ENCODE data around the gene COPG1. TPM values are rescaled to one million over a fixed set of nuclear protein-coding genes. Genes with fewer than 3 reads are reported as not detected.

The COPG1 gene
- total and polyA plus RNA-seq, 2 of the 13 experiments (the other 11 are each of a cell fraction or from before 2014, with no cell fraction given): 98.6 to 166 TPM

DNA sequence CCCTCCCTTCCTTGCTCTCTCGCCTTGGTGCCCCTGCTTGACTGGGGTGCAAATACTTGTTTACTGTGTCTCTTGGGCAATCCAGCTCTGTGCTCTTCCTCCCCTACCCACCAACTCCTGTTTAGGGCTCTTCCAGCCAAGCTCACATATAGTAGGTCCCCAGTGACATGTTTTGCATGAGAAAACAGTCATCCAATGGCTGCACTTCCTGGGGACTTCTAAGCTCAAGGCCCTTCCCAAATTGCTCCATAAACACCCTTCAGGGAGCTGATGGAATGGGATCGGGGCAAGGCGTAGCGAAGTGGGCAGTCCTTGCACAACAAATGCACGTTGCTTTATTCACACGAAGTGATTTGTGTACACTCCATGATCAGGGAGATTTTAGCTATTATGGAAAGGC is 9.4 kb upstream of the COPG1 start:
- DNase-seq (ENCODE audit: low spot score) (no peak), FAIRE-seq (no peak), ATAC-seq (peak; percentile 56)
- Histone ChIP-seq H3K36me3 (replicated peaks in 1 of 2; ENCODE audit: control insufficient read depth in 1 of 2, insufficient read depth in 2 of 2, low read length in 2 of 2) (no peaks in the 10 kb centered on the region), H3K4me3 (replicated peaks in 1 of 3; ENCODE audit: insufficient read depth in 1 of 3, low read depth in 2 of 3, low read length in 3 of 3) (no peak overlapping the region), H3K9me3 (ENCODE audit: low read length) (no peaks in the 10 kb centered on the region), H3K27ac (ENCODE audit: extremely low read length, insufficient read depth, low read length) (no peak overlapping the region), H2AFZ (ENCODE audit: low read length) (no peak overlapping the region), H3K9ac (ENCODE audit: insufficient read depth, low read depth, low read length) (no peak overlapping the region), H3K27me3 (ENCODE audit: control insufficient read depth in 1 of 2, insufficient read depth in 2 of 2, low read length in 2 of 2) (no peaks in the 10 kb centered on the region), H4K20me1 (ENCODE audit: insufficient read depth, low read length) (no peaks in the 10 kb centered on the region), H3K79me2 (ENCODE audit: insufficient read depth, low read length) (no peaks in the 10 kb centered on the region), H3K4me2 (ENCODE audit: low read depth, low read length) (peak overlapping the region; percentile 44), H3K4me1 (ENCODE audit: insufficient read depth, low read length) (peaks cover 32% of the 10 kb centered on the region)
- no TSS peak for BruUV-seq (replicated peaks)
- CTCF ChIA-PET (ENCODE audit: low intra/inter-chr PET ratio, low total read pairs): no interaction called here
- POLR2A ChIA-PET: interaction anchor here (1.7 to 2.0 kb wide), 3 partner anchors 9 to 186 kb away, joined by 6 to 10 read pairs (median 9); partner anchors contain the start of gene COPG1
- TF ChIP-seq, protein P1, sequence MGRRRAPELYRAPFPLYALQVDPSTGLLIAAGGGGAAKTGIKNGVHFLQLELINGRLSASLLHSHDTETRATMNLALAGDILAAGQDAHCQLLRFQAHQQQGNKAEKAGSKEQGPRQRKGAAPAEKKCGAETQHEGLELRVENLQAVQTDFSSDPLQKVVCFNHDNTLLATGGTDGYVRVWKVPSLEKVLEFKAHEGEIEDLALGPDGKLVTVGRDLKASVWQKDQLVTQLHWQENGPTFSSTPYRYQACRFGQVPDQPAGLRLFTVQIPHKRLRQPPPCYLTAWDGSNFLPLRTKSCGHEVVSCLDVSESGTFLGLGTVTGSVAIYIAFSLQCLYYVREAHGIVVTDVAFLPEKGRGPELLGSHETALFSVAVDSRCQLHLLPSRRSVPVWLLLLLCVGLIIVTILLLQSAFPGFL (CRISPR knock-in tag; IDR thresholded peaks at IDR 0.05): no peak
- TF ChIP-seq POLR2A (IDR thresholded peaks at IDR 0.05; ENCODE audit: insufficient read depth in 1 of 2, low read depth in 2 of 2, low read length in 2 of 2) (no peak), ZNF567 (CRISPR knock-in tag; IDR thresholded peaks at IDR 0.05; ENCODE audit: borderline replicate concordance) (no peak), CEBPG (CRISPR knock-in tag; IDR thresholded peaks at IDR 0.05) (0 out of 2 replicates have a peak, but pooled peaks have one; percentile 20), TBP (CRISPR knock-in tag; IDR thresholded peaks at IDR 0.05) (no peak), HOXA9 (CRISPR knock-in tag; IDR thresholded peaks at IDR 0.05; ENCODE audit: borderline replicate concordance) (no peak)
- TF ChIP-seq, protein P2, sequence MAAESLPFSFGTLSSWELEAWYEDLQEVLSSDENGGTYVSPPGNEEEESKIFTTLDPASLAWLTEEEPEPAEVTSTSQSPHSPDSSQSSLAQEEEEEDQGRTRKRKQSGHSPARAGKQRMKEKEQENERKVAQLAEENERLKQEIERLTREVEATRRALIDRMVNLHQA (CRISPR knock-in tag; IDR thresholded peaks at IDR 0.05): no peak
- intact Hi-C loops (cut with micrococcal nuclease; ENCODE audit: unreplicated experiment): no loop called here
- 17% methylated on average over 6 of the region's 6 CpGs for WGBS (ENCODE audit: low lambda C conversion rate)
- in situ Hi-C loops (cut with HindIII; ENCODE audit: extremely low pct_ligation_motif_present, low pct_unique_long_range_greater_than_20kb): loop anchor here (10.0 kb wide), 1 partner anchor 55 kb away; the partner anchor contains the start of gene CNBP

DNA sequence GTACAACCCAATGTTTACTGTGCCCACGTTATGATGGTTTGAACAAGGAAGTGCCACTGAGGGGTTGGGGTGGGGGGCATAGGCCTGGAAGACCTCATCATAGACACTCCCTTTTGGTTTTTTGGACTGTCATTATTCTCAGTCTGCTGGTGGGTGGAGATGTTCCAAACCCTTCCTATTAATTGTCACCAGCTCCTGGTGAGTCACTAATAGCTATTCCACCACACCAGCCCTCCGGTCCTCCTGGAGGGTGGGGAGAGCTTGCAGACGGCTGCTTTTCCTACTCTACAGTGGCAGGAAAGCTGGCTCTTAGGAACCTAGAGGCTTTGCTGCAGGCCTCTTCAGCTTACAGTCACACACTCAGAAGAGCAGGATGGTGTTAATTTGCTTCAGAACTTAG is 9.0 kb upstream of the COPG1 start:
- peak; percentile 59 for ATAC-seq
- intact Hi-C loops (cut with micrococcal nuclease; ENCODE audit: unreplicated experiment): no loop called here

More for the DNA sequence above, 9.0 kb upstream of the COPG1 start:
- FAIRE-seq (no peak), DNase-seq (ENCODE audit: low spot score) (no peak)
- H2AFZ ChIP-seq (ENCODE audit: low read length): no peak overlapping the region
- TF ChIP-seq, protein P3, sequence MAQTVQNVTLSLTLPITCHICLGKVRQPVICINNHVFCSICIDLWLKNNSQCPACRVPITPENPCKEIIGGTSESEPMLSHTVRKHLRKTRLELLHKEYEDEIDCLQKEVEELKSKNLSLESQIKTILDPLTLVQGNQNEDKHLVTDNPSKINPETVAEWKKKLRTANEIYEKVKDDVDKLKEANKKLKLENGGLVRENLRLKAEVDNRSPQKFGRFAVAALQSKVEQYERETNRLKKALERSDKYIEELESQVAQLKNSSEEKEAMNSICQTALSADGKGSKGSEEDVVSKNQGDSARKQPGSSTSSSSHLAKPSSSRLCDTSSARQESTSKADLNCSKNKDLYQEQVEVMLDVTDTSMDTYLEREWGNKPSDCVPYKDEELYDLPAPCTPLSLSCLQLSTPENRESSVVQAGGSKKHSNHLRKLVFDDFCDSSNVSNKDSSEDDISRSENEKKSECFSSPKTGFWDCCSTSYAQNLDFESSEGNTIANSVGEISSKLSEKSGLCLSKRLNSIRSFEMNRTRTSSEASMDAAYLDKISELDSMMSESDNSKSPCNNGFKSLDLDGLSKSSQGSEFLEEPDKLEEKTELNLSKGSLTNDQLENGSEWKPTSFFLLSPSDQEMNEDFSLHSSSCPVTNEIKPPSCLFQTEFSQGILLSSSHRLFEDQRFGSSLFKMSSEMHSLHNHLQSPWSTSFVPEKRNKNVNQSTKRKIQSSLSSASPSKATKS (CRISPR knock-in tag; IDR thresholded peaks at IDR 0.05): no peak
- 0 out of 4 replicates have a peak, but pooled peaks of 1 of the 2 experiments have one; percentile 18 for TF ChIP-seq POLR2A (IDR thresholded peaks at IDR 0.05; ENCODE audit: insufficient read depth in 1 of 2, low read depth in 2 of 2, low read length in 2 of 2)
- H3K36me3 ChIP-seq (replicated peaks in 1 of 2; ENCODE audit: control insufficient read depth in 1 of 2, insufficient read depth in 2 of 2, low read length in 2 of 2): no peaks in the 10 kb centered on the region
- no peak overlapping the region for H3K9ac ChIP-seq (ENCODE audit: insufficient read depth, low read depth, low read length)
- no peaks in the 10 kb centered on the region for H3K27me3 ChIP-seq (ENCODE audit: control insufficient read depth in 1 of 2, insufficient read depth in 2 of 2, low read length in 2 of 2)
- H3K4me3 ChIP-seq (replicated peaks in 1 of 3; ENCODE audit: insufficient read depth in 1 of 3, low read depth in 2 of 3, low read length in 3 of 3): no peak overlapping the region
- peaks cover 37% of the 10 kb centered on the region for H3K4me1 ChIP-seq (ENCODE audit: insufficient read depth, low read length)
- peak overlapping the region; percentile 44 for H3K4me2 ChIP-seq (ENCODE audit: low read depth, low read length)
- H3K9me3 ChIP-seq (ENCODE audit: low read length): no peaks in the 10 kb centered on the region
- H3K27ac ChIP-seq (ENCODE audit: extremely low read length, insufficient read depth, low read length): no peak overlapping the region
- no peaks in the 10 kb centered on the region for H4K20me1 ChIP-seq (ENCODE audit: insufficient read depth, low read length)
- WGBS (ENCODE audit: low lambda C conversion rate): 16% methylated on average over 3 of the region's 3 CpGs
- CTCF ChIA-PET (ENCODE audit: low intra/inter-chr PET ratio, low total read pairs): no interaction called here
- BruUV-seq (replicated peaks): no TSS peak
- in situ Hi-C loops (cut with HindIII; ENCODE audit: extremely low pct_ligation_motif_present, low pct_unique_long_range_greater_than_20kb): loop anchor here (10.0 kb wide), 1 partner anchor 56 kb away; the partner anchor contains the start of gene CNBP
- POLR2A ChIA-PET: interaction anchor here (1.7 to 2.0 kb wide), 3 partner anchors 9 to 187 kb away, joined by 6 to 10 read pairs (median 9); partner anchors contain the start of gene COPG1
- H3K79me2 ChIP-seq (ENCODE audit: insufficient read depth, low read length): no peaks in the 10 kb centered on the region
